ENCODE data around the gene CCDC85B.

CCDC85B gene

DNA sequence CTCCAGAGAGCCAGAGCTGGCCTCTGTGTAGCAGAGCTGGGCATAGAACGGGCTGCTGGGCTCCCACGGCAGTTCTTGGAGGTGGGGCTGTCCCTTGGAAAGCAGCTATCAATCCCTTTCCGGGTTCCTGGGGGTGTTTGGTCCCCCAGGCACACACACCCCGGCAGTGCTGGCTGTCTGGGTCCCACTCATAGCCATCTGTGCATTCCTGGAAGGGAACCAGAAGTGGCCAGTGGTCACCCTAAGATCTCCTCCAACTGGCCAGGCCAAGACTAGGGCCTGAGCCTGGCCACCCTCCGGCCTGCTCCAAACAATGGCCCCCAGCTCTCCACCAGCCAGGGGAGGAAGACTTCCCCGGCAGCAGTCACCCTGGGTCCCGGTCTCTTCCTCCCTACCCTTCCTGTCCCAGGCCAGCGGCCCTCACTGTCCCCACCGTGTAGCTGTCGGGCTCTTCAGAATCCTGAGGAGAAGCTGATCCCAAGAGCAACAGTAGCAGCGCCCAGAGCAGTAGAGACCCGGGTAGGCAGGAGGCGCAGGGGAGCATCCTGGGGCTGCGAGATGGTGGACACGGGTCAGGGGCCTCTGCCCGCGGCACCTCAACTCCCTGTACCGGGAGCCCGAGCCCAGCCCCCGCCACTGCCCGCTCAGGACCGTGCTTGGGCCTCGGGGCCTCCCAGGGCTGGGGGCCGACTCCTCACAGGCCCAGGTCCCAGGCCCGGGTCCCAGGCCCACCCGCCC is 18.5 kb upstream of the CCDC85B start:
- Histone ChIP-seq H3K4me3 (ENCODE audit: low read length in 2 of 2) (peak overlapping the region; percentile 73 to 88), H3K9ac (ENCODE audit: low read length in 2 of 2) (peak overlapping the region; percentile 88 to 89), H3K27ac (ENCODE audit: low read length) (peak overlapping the region; percentile 89), H3K4me1 (ENCODE audit: control insufficient read depth, insufficient read depth, low read length) (peaks cover 44% of the 10 kb centered on the region), H3K9me3 (ENCODE audit: control insufficient read depth in 2 of 2, low read length in 2 of 2) (no peaks in the 10 kb centered on the region), H3K36me3 (ENCODE audit: control insufficient read depth in 2 of 2, insufficient read depth in 2 of 2, low read length in 2 of 2) (peaks cover 23 to 25% of the 10 kb centered on the region in 2 donors), H3K27me3 (ENCODE audit: control insufficient read depth in 1 of 2, insufficient read depth in 2 of 2, low read length in 2 of 2) (no peaks in the 10 kb centered on the region)

DNA sequence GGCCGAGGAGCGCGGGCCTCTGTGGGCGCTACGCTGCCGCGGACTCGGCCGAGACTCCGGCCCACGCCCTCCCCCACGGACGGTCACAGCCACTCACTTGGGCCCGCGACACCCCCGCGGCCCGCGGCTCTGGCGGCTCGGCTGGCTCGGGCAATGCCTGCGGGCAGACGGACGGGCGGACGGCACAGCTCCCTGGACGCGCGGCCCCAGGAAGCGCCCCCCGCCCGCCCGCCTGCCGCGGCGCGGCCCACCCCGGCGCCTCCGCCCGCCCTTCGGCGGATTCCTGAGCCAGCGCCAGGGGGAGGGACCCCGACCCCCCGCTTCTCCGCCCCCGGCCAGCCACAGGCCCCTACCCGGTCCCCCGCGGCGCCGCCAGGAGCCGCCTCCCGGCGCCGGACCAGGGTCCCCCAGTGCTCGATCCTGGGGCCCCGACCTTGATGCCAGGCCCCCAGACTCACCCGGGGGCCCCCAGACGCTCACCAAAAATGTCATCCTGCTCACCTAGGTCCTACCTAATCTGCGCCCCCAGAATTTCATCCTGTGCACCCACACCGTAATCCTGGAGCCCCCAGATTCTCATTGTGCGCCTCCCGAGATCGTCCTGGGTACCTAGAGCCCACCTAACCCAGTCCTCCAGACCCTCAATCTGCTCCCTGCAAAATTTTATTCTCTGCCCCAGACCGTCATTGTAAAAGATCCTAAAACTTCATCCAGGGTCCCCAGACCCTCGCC is 17.7 kb upstream of the CCDC85B start, which contains the start of gene EFEMP2:
Gene EFEMP2, minus strand, starts transcription at position 215 of the 732 bp plus-strand sequence. CDS start 446 bp downstream, outside the sequence.
- no peaks in the 10 kb centered on the region for H3K9me3 ChIP-seq (ENCODE audit: control insufficient read depth in 2 of 2, low read length in 2 of 2)
- peak within 1 kb of the TSS; percentile 88 to 89 for H3K9ac ChIP-seq (ENCODE audit: low read length in 2 of 2)
- no peaks in the 10 kb centered on the region for H3K27me3 ChIP-seq (ENCODE audit: control insufficient read depth in 1 of 2, insufficient read depth in 2 of 2, low read length in 2 of 2)
- H3K27ac ChIP-seq (ENCODE audit: low read length), result peak within 1 kb of the TSS; percentile 89
- peaks cover 44% of the 10 kb centered on the region for H3K4me1 ChIP-seq (ENCODE audit: control insufficient read depth, insufficient read depth, low read length)
- H3K36me3 ChIP-seq (ENCODE audit: control insufficient read depth in 2 of 2, insufficient read depth in 2 of 2, low read length in 2 of 2), result peaks cover 20% of the 10 kb centered on the region in 2 donors
- peak within 1 kb of the TSS; percentile 77 to 88 for H3K4me3 ChIP-seq (ENCODE audit: low read length in 2 of 2)

DNA sequence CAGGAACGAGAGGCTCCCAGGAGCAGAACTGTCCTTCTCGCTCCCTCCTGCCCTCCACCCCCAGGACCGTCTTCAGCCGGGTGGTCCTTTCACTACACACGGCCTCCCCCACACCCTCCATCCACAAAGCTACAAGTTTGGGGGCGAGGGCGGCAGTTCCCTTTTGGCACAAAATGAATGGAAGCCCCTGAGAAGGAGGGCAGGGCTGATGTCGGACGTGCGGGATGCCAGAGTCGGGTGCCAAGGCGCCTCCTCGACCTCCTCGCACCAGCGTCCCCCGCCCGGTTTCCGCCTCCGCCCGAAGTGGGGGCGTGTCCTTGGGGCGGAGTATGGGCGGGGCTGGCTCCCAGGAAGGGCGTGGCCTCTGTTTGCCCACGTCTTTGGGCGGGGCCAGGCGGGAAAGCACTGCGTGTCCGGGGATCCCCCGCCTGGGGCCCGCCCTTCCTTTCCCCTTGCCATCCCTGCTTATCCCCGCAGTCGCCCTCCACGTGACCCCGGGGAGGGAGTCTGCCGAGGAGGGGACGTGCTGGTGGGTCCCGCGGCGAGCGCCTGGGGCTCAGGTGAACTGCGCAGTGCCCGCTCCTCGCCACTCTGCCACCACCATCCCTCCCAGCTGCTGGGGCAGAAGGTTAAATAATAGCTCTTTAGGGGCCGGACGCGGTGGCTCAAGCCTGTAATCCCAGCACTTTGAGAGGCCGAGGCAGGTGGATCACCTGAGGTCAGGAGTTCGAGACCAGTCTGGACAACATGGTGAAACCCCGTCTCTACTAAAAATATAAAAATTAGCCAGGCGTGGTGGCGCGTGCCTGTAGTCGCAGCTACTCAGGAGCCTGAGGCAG is 16.9 kb upstream of the CCDC85B start:
- Histone ChIP-seq H3K4me3 (ENCODE audit: low read length in 2 of 2) (peak overlapping the region; percentile 77 to 88), H3K9me3 (ENCODE audit: control insufficient read depth in 2 of 2, low read length in 2 of 2) (no peaks in the 10 kb centered on the region), H3K27me3 (ENCODE audit: control insufficient read depth in 1 of 2, insufficient read depth in 2 of 2, low read length in 2 of 2) (no peaks in the 10 kb centered on the region), H3K36me3 (ENCODE audit: control insufficient read depth in 2 of 2, insufficient read depth in 2 of 2, low read length in 2 of 2) (peaks cover 14 to 16% of the 10 kb centered on the region in 2 donors), H3K27ac (ENCODE audit: low read length) (peak overlapping the region; percentile 89), H3K9ac (ENCODE audit: low read length in 2 of 2) (peak overlapping the region; percentile 74 to 89), H3K4me1 (ENCODE audit: control insufficient read depth, insufficient read depth, low read length) (peaks cover 39% of the 10 kb centered on the region)

DNA sequence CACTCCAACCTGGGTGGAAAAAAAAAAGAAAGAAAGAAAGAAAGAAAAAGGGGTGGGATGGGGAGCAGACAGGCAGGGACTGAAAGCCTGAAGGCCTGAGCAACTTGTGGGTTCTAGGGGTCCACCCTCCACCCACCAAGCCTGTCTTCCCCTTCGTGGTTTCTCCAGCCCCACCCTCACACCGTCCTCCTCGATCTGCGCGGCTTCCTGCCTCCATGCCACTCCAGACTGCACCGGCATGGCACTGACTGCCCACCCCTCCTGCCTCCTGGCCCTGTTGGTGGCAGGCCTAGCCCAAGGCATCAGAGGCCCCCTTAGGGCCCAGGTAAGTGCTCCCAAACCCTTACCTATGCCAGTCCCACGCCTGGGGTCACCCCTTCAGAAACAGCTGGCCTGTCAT is 10.9 kb upstream of the CCDC85B start, which contains the start of gene CTSW:
Gene CTSW, plus strand, starts transcription at position 221 of the 400 bp plus-strand sequence. Its CDS starts 18 bp downstream, at position 239.
- no peaks in the 10 kb centered on the region for H3K9me3 ChIP-seq (ENCODE audit: control insufficient read depth in 2 of 2, low read length in 2 of 2)
- peaks cover 14 to 16% of the 10 kb centered on the region in 2 donors for H3K36me3 ChIP-seq (ENCODE audit: control insufficient read depth in 2 of 2, insufficient read depth in 2 of 2, low read length in 2 of 2)
- H3K9ac ChIP-seq (ENCODE audit: low read length in 2 of 2), result no peak within 1 kb of the TSS
- no peak within 1 kb of the TSS for H3K27ac ChIP-seq (ENCODE audit: low read length)
- H3K27me3 ChIP-seq (ENCODE audit: control insufficient read depth in 1 of 2, insufficient read depth in 2 of 2, low read length in 2 of 2), result no peaks in the 10 kb centered on the region
- H3K4me1 ChIP-seq (ENCODE audit: control insufficient read depth, insufficient read depth, low read length), result peaks cover 6% of the 10 kb centered on the region
- H3K4me3 ChIP-seq (ENCODE audit: low read length in 2 of 2), result no peak within 1 kb of the TSS

DNA sequence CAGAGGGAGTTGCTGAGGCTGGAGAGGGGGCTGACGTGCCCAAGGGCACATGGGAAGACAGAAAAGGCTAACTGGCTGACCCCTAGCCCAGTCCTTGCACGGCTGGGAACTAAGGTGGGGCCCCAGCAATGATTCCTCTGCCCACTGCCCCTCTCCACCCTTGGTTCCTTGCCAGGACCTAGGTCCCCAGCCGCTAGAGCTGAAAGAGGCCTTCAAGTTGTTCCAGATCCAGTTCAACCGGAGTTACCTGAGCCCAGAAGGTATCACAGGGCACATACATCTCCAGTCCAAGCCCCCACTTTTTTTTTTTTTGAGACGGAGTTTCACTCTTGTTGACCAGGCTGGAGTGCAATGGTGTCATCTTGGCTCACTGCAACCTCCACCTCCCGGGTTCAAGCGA is 10.4 kb upstream of the CCDC85B start:
- Histone ChIP-seq H3K9ac (ENCODE audit: low read length in 2 of 2) (no peak overlapping the region), H3K4me1 (ENCODE audit: control insufficient read depth, insufficient read depth, low read length) (peaks cover 10% of the 10 kb centered on the region), H3K36me3 (ENCODE audit: control insufficient read depth in 2 of 2, insufficient read depth in 2 of 2, low read length in 2 of 2) (peaks cover 14 to 16% of the 10 kb centered on the region in 2 donors), H3K27ac (ENCODE audit: low read length) (no peak overlapping the region), H3K4me3 (ENCODE audit: low read length in 2 of 2) (no peak overlapping the region), H3K9me3 (ENCODE audit: control insufficient read depth in 2 of 2, low read length in 2 of 2) (no peaks in the 10 kb centered on the region), H3K27me3 (ENCODE audit: control insufficient read depth in 1 of 2, insufficient read depth in 2 of 2, low read length in 2 of 2) (no peaks in the 10 kb centered on the region)

DNA sequence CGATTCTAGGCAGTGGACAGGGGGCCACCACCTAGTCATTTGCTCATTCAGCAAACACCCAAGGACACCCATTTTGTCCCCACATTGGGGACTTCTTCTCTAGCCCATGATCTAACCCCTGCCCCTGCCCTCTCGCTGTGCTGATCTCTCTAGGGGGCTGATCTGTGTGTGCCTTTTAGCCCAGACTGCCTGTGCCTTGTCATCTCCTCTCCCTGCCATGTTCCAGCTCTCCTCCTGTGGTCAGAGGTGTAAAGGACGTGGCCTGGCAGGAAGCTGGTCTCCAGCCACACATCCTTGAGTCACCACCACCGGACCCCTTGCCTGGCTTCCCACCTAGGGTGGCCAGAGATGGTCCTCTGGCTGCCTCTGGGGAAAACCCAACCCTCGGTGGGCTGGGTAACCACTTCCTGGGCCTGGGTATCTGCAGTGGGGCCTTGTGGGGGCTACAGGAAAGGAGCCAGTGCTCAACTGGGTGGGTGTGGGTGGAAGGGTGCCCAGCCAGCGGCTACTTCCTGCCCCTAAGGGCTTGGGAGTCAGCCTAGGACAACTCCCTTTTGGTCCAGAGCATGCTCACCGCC is 9.5 kb upstream of the CCDC85B start:
- H3K27ac ChIP-seq (ENCODE audit: low read length), result no peak overlapping the region
- H3K36me3 ChIP-seq (ENCODE audit: control insufficient read depth in 2 of 2, insufficient read depth in 2 of 2, low read length in 2 of 2), result peaks cover 14 to 19% of the 10 kb centered on the region in 2 donors
- peaks cover 14% of the 10 kb centered on the region for H3K4me1 ChIP-seq (ENCODE audit: control insufficient read depth, insufficient read depth, low read length)
- no peaks in the 10 kb centered on the region for H3K27me3 ChIP-seq (ENCODE audit: control insufficient read depth in 1 of 2, insufficient read depth in 2 of 2, low read length in 2 of 2)
- H3K9ac ChIP-seq (ENCODE audit: low read length in 2 of 2), result no peak overlapping the region
- no peak overlapping the region for H3K4me3 ChIP-seq (ENCODE audit: low read length in 2 of 2)
- no peaks in the 10 kb centered on the region for H3K9me3 ChIP-seq (ENCODE audit: control insufficient read depth in 2 of 2, low read length in 2 of 2)

DNA sequence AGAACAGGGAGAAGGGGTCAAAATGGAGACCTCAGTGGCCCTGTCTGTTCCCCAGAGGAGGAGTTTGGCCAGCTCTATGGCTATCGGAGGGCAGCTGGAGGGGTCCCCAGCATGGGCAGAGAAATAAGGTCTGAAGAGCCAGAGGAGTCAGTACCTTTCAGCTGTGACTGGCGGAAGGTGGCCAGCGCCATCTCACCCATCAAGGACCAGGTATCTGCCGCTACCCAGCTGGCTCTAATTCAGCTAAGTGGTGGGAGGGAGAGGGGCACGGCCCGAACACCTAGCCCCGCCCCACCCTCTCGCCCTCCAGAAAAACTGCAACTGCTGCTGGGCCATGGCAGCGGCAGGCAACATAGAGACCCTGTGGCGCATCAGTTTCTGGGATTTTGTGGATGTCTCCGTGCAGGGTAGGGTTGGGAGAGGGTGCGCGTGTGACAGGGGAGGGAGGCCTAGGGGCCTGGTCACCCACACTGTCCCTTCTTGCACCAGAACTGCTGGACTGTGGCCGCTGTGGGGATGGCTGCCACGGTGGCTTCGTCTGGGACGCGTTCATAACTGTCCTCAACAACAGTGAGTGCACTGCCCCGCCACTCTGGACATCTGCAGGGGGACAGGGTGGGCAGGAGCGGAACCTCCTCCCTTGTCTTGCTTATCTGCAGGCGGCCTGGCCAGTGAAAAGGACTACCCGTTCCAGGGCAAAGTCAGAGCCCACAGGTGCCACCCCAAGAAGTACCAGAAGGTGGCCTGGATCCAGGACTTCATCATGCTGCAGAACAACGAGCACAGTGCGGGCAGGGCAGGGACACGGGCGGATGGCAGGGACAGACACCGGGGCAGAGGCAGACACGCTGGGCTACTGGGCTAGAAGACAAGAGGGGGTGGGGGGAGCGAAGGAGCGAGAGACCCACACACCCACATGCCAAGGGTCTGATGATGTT is 8.1 kb upstream of the CCDC85B start:
- Histone ChIP-seq H3K36me3 (ENCODE audit: control insufficient read depth in 2 of 2, insufficient read depth in 2 of 2, low read length in 2 of 2) (peaks cover 21 to 22% of the 10 kb centered on the region in 2 donors), H3K4me3 (ENCODE audit: low read length in 2 of 2) (no peak overlapping the region)

DNA sequence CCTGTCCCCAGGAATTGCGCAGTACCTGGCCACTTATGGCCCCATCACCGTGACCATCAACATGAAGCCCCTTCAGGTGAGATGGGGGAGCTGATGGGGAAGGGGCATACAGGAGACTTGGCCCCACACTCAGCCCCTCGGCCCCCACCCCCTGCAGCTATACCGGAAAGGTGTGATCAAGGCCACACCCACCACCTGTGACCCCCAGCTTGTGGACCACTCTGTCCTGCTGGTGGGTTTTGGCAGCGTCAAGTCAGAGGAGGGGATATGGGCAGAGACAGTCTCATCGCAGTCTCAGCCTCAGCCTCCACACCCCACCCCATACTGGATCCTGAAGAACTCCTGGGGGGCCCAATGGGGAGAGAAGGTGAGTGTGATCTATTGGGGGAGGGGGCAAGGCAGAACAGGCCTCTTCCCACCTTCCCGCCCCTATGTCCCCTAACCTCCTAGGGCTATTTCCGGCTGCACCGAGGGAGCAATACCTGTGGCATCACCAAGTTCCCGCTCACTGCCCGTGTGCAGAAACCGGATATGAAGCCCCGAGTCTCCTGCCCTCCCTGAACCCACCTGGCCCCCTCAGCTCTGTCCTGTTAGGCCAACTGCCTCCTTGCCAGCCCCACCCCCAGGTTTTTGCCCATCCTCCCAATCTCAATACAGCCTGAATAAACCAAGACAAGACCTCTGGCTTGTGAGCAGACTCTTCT is 7.3 kb upstream of the CCDC85B start:
- Histone ChIP-seq H3K4me1 (ENCODE audit: control insufficient read depth, insufficient read depth, low read length) (peaks cover 27% of the 10 kb centered on the region), H3K27me3 (ENCODE audit: control insufficient read depth in 1 of 2, insufficient read depth in 2 of 2, low read length in 2 of 2) (no peaks in the 10 kb centered on the region), H3K36me3 (ENCODE audit: control insufficient read depth in 2 of 2, insufficient read depth in 2 of 2, low read length in 2 of 2) (peaks cover 21 to 22% of the 10 kb centered on the region in 2 donors), H3K4me3 (ENCODE audit: low read length in 2 of 2) (no peak overlapping the region), H3K9ac (ENCODE audit: low read length in 2 of 2) (no peak overlapping the region), H3K27ac (ENCODE audit: low read length) (no peak overlapping the region), H3K9me3 (ENCODE audit: control insufficient read depth in 2 of 2, low read length in 2 of 2) (no peaks in the 10 kb centered on the region)

More for the DNA sequence above, 8.1 kb upstream of the CCDC85B start:
- Histone ChIP-seq H3K9me3 (ENCODE audit: control insufficient read depth in 2 of 2, low read length in 2 of 2) (no peaks in the 10 kb centered on the region), H3K4me1 (ENCODE audit: control insufficient read depth, insufficient read depth, low read length) (peaks cover 19% of the 10 kb centered on the region), H3K27me3 (ENCODE audit: control insufficient read depth in 1 of 2, insufficient read depth in 2 of 2, low read length in 2 of 2) (no peaks in the 10 kb centered on the region), H3K9ac (ENCODE audit: low read length in 2 of 2) (no peak overlapping the region), H3K27ac (ENCODE audit: low read length) (no peak overlapping the region)
